Endodermal cell (in vitro differentiated cells): Measurements from ENCODE around the gene EARS2. TPM values are rescaled to one million over a fixed set of nuclear protein-coding genes. Genes with fewer than 3 reads are reported as not detected.
A peak's percentile ranks its signal among the peaks of the same experiment; 100 is the strongest.

ENCODE experiments used
- DNase-seq: peaks from one replicate; pipeline ENCODE4 v3.0.0-alpha.2; 2017
- H3K27ac ChIP-seq: 2 replicates; pipeline ENCODE4 v1.5.1; 2013; ENCODE audit warnings: mild to moderate bottlenecking, low read depth, low read length, moderate library complexity
- H3K27me3 ChIP-seq: 2 replicates; pipeline ENCODE4 v1.6.1; 2013; ENCODE audit warnings: mild to moderate bottlenecking, low read length, moderate library complexity; ENCODE audit not compliant: insufficient read depth, control insufficient read depth, poor library complexity, severe bottlenecking
- H3K36me3 ChIP-seq: 2 replicates; pipeline ENCODE4 v1.7.0; 2013; ENCODE audit warnings: mild to moderate bottlenecking, low read length, moderate library complexity; ENCODE audit not compliant: control insufficient read depth, insufficient read depth
- H3K4me1 ChIP-seq: one replicate; pipeline ENCODE4 v1.7.0; 2013; ENCODE audit warnings: low read length; ENCODE audit not compliant: control insufficient read depth, insufficient read depth
- H3K4me3 ChIP-seq: 2 replicates; pipeline ENCODE4 v1.5.1; 2013; ENCODE audit warnings: mild to moderate bottlenecking, low read length, moderate library complexity
- H3K9ac ChIP-seq: 2 replicates; pipeline ENCODE4 v1.6.1; 2013; ENCODE audit warnings: mild to moderate bottlenecking, low read length, moderate library complexity; ENCODE audit not compliant: poor library complexity, severe bottlenecking; ENCODE audit errors: extremely low read depth
- H3K9me3 ChIP-seq: 2 replicates; pipeline ENCODE4 v1.6.1; 2013; ENCODE audit warnings: mild to moderate bottlenecking, low read length, moderate library complexity; ENCODE audit not compliant: control insufficient read depth
- H3K27ac Mint-ChIP-seq: 2 replicates; pipeline ENCODE4 v1.8.0; 2020; ENCODE audit warnings: mixed read lengths
- H3K27me3 Mint-ChIP-seq: 2 replicates; pipeline ENCODE4 v1.8.0; 2021; ENCODE audit warnings: mild to moderate bottlenecking, mixed read lengths; ENCODE audit not compliant: insufficient read depth
- H3K36me3 Mint-ChIP-seq: 2 replicates; pipeline ENCODE4 v1.8.0; 2020; ENCODE audit warnings: low read depth, mixed read lengths
- H3K4me1 Mint-ChIP-seq: 2 replicates; pipeline ENCODE4 v1.8.0; 2020; ENCODE audit warnings: mixed read lengths
- H3K4me3 Mint-ChIP-seq: 2 replicates; pipeline ENCODE4 v1.8.0; 2020; ENCODE audit warnings: mild to moderate bottlenecking, moderate library complexity, mixed read lengths
- H3K9me3 Mint-ChIP-seq: 2 replicates; pipeline ENCODE4 v1.8.0; 2020; ENCODE audit warnings: mild to moderate bottlenecking, mixed read lengths
- WGBS, 2 experiments: methylation state at CpG; one replicate each; pipeline versions ENCODE4 v1.1.5 to v1.1.7; 2013; ENCODE audit warnings: missing lambda C conversion rate in 2 of 2, mixed read lengths in 1 of 2; ENCODE audit not compliant: insufficient coverage in 1 of 2, insufficient read length in 1 of 2; 5-methylcytosine and 5-hydroxymethylcytosine counted together
- total RNA-seq, 2 donors: library from RNA; stranded (reverse); fragmentation: NEBNext Ultra II Directional in 1 of 2; extraction: Animal tissue kit (Norgen Biotek cat#: 25700) in 1 of 2; gene quantifications; 2 replicates in 1 of 2; 3 replicates in 1 of 2; pipeline ENCODE4 v1.2.1, GENCODE V29; 2021
- TF ChIP-seq, protein P1 (sequence below): fragments of 200-600 bp; sonication (generic); conservative IDR thresholded peaks from 2 replicates; pipeline ENCODE4 v1.5.0; 2021; ENCODE audit warnings: antibody characterized with exemption, mild to moderate bottlenecking

Gene EARS2
- total RNA-seq, 2 donors from 2014 or later = 32.0 to 36.1 TPM

DNA sequence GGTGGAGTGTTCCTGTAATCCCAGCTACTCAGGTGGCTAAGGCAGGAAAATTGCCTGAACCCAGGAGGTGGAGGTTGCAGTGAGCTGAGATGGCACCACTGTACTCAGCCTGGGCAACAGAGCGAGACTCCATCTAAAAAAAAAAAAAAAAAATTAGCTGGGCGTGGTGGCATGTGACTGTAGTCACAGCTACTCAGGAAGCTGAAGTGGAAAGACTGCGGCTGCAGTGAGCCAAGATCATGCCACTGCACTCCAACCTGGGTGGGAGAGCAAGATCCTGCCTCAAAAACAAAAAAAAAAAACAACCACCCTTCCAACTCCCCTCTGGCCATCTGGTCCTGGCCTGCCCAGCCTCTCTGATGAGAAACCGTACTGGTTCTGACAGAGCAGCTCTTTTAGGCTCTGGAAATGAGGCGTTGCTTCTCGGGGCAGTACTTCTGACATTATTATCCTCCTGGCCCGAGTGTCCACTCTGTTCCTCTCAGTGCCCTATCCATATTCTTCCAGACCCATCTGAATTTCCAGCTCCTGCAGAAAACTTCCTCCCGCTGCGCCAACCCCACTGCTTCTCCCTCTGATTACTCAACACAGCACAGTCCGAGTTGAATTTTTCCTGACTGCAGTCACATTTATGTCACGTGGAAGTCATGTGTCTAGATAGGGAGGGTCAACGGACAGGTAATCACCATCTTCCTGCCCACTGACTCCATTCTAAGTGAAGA lies 60.2 kb downstream of the EARS2 start:
- Histone ChIP-seq H3K27me3 (no peaks in the 10 kb centered on the region), H3K9me3 (no peaks in the 10 kb centered on the region), H3K27ac (no peak overlapping the region), H3K4me3 (no peak overlapping the region), H3K4me1 (peaks cover 3% of the 10 kb centered on the region), H3K9ac (no peak overlapping the region), H3K36me3 (peaks cover 45% of the 10 kb centered on the region)
- Mint-ChIP-seq H3K9me3 (no peaks in the 10 kb centered on the region), H3K36me3 (peaks cover 38% of the 10 kb centered on the region), H3K4me3 (no peak overlapping the region), H3K27ac (peak overlapping the region; percentile 60), H3K4me1 (peaks cover 10% of the 10 kb centered on the region), H3K27me3 (no peaks in the 10 kb centered on the region)
- TF ChIP-seq, protein P1, sequence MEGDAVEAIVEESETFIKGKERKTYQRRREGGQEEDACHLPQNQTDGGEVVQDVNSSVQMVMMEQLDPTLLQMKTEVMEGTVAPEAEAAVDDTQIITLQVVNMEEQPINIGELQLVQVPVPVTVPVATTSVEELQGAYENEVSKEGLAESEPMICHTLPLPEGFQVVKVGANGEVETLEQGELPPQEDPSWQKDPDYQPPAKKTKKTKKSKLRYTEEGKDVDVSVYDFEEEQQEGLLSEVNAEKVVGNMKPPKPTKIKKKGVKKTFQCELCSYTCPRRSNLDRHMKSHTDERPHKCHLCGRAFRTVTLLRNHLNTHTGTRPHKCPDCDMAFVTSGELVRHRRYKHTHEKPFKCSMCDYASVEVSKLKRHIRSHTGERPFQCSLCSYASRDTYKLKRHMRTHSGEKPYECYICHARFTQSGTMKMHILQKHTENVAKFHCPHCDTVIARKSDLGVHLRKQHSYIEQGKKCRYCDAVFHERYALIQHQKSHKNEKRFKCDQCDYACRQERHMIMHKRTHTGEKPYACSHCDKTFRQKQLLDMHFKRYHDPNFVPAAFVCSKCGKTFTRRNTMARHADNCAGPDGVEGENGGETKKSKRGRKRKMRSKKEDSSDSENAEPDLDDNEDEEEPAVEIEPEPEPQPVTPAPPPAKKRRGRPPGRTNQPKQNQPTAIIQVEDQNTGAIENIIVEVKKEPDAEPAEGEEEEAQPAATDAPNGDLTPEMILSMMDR = no peak
- DNase-seq = no peak
- 86 to 100% methylated on average over 6 to 12 of the region's 12 CpGs for WGBS, 2 experiments

DNA sequence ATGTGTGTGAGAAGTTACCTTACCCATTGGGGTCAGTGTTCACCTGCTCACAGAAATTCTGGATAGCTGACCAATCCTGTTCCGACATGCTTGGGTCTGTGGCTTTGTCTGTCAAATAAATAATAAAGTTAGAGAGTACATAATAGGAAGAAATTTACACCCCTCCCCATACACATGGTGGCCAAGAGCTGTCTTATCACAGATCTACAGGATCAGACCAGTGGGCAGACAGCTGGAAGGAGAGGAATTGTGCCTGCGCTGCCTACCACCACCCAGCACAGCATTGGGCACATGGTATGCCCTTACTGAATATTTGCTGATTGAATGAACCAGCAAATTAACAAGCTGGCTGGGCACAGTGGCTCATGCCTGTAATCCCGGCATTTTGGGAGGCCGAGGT lies 61.5 kb downstream of the EARS2 start:
- DNase-seq = no peak
- Mint-ChIP-seq H3K9me3 (no peaks in the 10 kb centered on the region), H3K4me3 (no peak overlapping the region), H3K27me3 (no peaks in the 10 kb centered on the region), H3K36me3 (peaks cover 50% of the 10 kb centered on the region), H3K4me1 (peaks cover 10% of the 10 kb centered on the region), H3K27ac (no peak overlapping the region)
- TF ChIP-seq, protein P1 = no peak
- Histone ChIP-seq H3K36me3 (peaks cover 55% of the 10 kb centered on the region), H3K4me3 (no peak overlapping the region), H3K4me1 (peaks cover 3% of the 10 kb centered on the region), H3K9ac (no peak overlapping the region), H3K27me3 (no peaks in the 10 kb centered on the region), H3K9me3 (no peaks in the 10 kb centered on the region), H3K27ac (no peak overlapping the region)
- WGBS, 2 experiments = 95% methylated on average over 4 of the region's 4 CpGs; no CpG with 5 or more reads in 1 of the 2 experiments

GRCh38 chr16:23494188-23494587 lies 63.0 kb downstream of the EARS2 start:
- Histone ChIP-seq H3K9me3 (no peaks in the 10 kb centered on the region), H3K4me3 (no peak overlapping the region), H3K27ac (no peak overlapping the region), H3K9ac (no peak overlapping the region), H3K4me1 (peaks cover 3% of the 10 kb centered on the region), H3K27me3 (no peaks in the 10 kb centered on the region), H3K36me3 (peaks cover 70% of the 10 kb centered on the region)
- 87 to 97% methylated on average over 7 to 11 of the region's 11 CpGs for WGBS, 2 experiments
- TF ChIP-seq, protein P1 = no peak
- Mint-ChIP-seq H3K27me3 (no peaks in the 10 kb centered on the region), H3K27ac (peak overlapping the region; percentile 35), H3K4me3 (no peak overlapping the region), H3K36me3 (peaks cover 61% of the 10 kb centered on the region), H3K4me1 (peaks cover 10% of the 10 kb centered on the region), H3K9me3 (no peaks in the 10 kb centered on the region)
- no peak for DNase-seq
